ENCODE data around the gene HOXD9.

HOXD9 gene

GRCh38 chr2:176158186-176158591 is 35.7 kb downstream of the HOXD9 start:
- no peak for DNase-seq (ENCODE audit: low read depth)
- TF ChIP-seq CTCF (IDR thresholded peaks at IDR 0.05; ENCODE audit: control insufficient read depth, extremely low read depth, insufficient read depth), result no peak
- no peak overlapping the region for H3K4me3 ChIP-seq (ENCODE audit: low read depth, low read length)

DNA sequence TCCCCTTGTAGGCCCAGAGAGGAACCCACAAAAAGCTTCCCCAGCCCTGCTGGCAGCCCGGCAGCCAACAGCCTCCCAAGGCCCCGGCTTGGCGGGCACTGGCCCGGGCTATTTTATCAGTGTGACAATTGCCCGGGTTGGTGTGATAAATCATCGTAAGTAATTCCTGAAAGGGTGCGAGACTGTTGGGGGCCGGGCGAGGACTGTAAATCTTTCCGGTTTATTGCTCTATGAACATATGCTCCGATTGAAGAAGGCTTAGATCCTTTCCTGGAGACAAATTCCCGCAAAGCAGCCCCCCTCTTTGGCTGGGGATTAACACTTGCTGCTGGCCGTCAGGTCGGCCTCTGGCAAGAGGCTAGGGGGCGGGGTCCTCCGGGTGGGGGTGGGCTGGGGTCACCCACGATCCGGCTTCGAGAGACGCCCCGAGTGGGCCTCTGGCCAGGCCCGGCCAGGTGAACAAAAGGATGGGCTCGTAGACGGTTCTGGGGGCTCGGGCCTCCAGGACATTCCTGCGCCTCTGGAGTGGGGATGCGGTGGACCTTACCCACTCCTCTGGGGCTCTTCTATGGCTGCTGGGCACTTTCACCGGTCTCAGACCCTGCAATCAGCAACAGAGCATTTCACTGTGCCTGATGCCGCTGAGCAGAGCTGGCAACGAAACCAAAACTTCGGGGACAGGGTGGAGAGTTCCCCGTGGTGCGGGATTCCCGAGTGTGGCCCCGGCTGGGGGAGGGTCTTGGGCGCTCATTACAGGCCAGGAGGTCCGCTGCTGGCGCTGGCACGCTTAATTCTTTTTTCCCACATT is 36.5 kb downstream of the HOXD9 start:
- DNase-seq (ENCODE audit: low read depth), result no peak
- TF ChIP-seq CTCF (IDR thresholded peaks at IDR 0.05; ENCODE audit: control insufficient read depth, extremely low read depth, insufficient read depth), result no peak
- no peak overlapping the region for H3K4me3 ChIP-seq (ENCODE audit: low read depth, low read length)

GRCh38 chr2:176159663-176160250 is 37.2 kb downstream of the HOXD9 start:
- DNase-seq (ENCODE audit: low read depth), result no peak
- no peak for TF ChIP-seq CTCF (IDR thresholded peaks at IDR 0.05; ENCODE audit: control insufficient read depth, extremely low read depth, insufficient read depth)
- H3K4me3 ChIP-seq (ENCODE audit: low read depth, low read length), result no peak overlapping the region

DNA sequence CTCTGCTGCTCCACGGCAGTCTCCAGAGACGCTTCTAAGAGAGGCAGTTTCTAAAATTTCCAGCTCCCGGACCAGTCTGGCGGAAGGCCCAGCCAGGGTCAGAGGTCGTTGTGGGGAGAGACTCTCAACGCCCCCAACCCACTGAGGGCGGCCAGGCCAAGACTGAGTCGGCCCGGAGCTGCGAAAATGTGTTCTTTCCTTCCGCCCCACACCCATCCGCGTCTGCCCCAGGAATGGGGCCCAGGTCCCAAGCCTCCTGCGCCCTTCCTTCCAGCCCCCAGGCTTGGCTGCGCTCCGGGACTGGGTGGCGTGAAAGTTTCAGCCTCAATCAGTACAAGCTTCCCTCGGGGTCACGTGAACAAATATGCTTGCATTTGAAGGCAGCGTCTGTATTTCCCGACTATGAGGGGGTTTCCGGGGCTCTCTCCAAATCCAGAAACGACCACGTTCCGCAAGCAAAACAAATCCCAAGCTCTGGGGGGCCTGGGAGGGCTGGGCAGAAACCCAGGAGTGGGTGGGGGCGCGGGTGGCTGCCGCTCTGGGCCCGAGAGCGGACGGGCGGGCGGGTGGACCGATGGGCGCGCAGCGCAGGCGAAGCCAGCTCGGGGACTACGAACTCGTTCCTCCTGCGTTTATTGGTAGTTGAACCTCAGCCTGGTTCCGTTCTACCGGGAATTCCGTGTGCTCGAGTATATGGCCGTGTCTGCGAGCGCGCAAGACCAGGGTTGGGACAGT is 37.9 kb downstream of the HOXD9 start:
- no peak for DNase-seq (ENCODE audit: low read depth)
- TF ChIP-seq CTCF (IDR thresholded peaks at IDR 0.05; ENCODE audit: control insufficient read depth, extremely low read depth, insufficient read depth), result no peak
- H3K4me3 ChIP-seq (ENCODE audit: low read depth, low read length), result no peak overlapping the region

DNA sequence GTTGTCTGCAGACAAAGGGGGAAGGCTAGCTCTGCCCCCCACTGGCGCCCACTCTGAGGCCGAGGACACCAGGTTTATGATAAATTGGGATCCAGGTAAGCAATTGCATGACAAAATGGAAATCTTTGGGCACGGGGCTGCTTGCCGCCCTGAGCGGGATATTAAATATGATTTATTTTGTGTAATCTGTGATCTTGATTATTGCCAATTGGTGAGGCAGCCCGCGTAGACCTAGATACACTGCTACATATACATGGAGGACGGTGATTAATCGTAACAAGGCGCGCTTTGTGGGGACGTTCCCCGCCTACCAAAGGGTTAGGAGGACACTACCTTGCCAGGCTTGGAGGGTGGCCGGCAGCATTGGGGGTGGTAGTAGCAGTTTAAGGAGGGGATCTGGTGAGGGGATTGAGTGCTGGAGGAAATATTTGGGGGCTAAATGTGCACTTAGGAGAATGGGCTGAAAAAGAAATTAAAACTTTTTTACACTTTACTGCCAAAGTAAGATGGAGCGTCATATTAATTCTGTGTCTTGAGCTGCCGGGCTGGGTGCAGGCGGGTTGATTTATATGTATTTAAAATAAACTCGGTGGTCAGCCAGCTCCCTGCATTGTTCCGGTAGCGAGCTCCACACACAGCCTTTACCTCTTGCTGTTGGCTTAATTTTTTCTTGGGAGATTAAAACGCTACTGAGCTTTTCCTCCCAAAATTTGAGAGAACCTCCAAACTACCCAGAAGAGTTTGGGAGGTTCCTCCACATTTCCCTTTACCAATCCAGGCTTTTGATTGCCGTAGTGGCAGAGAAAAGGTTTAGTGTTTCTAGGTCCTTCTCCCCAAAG is 38.7 kb downstream of the HOXD9 start:
- no peak overlapping the region for H3K4me3 ChIP-seq (ENCODE audit: low read depth, low read length)
- TF ChIP-seq CTCF (IDR thresholded peaks at IDR 0.05; ENCODE audit: control insufficient read depth, extremely low read depth, insufficient read depth), result no peak
- no peak for DNase-seq (ENCODE audit: low read depth)

GRCh38 chr2:176161825-176162626 is 39.5 kb downstream of the HOXD9 start:
- no peak for TF ChIP-seq CTCF (IDR thresholded peaks at IDR 0.05; ENCODE audit: control insufficient read depth, extremely low read depth, insufficient read depth)
- no peak for DNase-seq (ENCODE audit: low read depth)
- no peak overlapping the region for H3K4me3 ChIP-seq (ENCODE audit: low read depth, low read length)
